Measurements from ENCODE around the gene ZNF132. TPM values are rescaled to one million over a fixed set of nuclear protein-coding genes. Genes with fewer than 3 reads are reported as not detected.
"Not testable (repeated sequence)": the region's sequence is repeated elsewhere in the genome, so short reads cannot be mapped to it uniquely, and the experiment has no call there.

ZNF132 gene
- total RNA-seq, 4 donors from 2014 or later: 4.4 to 19.8 (median 7.6) TPM

GRCh38 chr19:58473775-58474174, 33.8 kb upstream of the ZNF132 start:
- no peak for DNase-seq
- H3K4me1 ChIP-seq: peaks cover 0 to 5% of the 10 kb centered on the region in 2 donors
- H3K27me3 ChIP-seq: no peaks in the 10 kb centered on the region
- intact Hi-C loops (cut with DNase I; ENCODE audit: low total_unique reads): no loop called here
- TF ChIP-seq POLR2A (IDR thresholded peaks at IDR 0.05): no peak
- TF ChIP-seq CTCF (IDR thresholded peaks at IDR 0.05): no peak
- no peaks in the 10 kb centered on the region for H3K36me3 ChIP-seq
- H3K9me3 ChIP-seq: no peaks in the 10 kb centered on the region
- H3K4me3 ChIP-seq: no peak overlapping the region
- H3K27ac ChIP-seq: no peak overlapping the region

GRCh38 chr19:58471736-58472135, 31.8 kb upstream of the ZNF132 start:
- H3K4me3 ChIP-seq: no peak overlapping the region
- H3K4me1 ChIP-seq: peaks cover 0 to 8% of the 10 kb centered on the region in 2 donors
- H3K36me3 ChIP-seq: no peaks in the 10 kb centered on the region
- no peak for DNase-seq
- no peaks in the 10 kb centered on the region for H3K27me3 ChIP-seq
- TF ChIP-seq CTCF (IDR thresholded peaks at IDR 0.05) (no peak), POLR2A (IDR thresholded peaks at IDR 0.05) (no peak)
- no peak overlapping the region for H3K27ac ChIP-seq
- H3K9me3 ChIP-seq: no peaks in the 10 kb centered on the region
- intact Hi-C loops (cut with DNase I; ENCODE audit: low total_unique reads): no loop called here

- H3K4me3 ChIP-seq; H3K36me3 ChIP-seq; DNase-seq; H3K27ac ChIP-seq; H3K9me3 ChIP-seq; H3K4me1 ChIP-seq; H3K27me3 ChIP-seq; intact Hi-C loops (cut with DNase I; ENCODE audit: low total_unique reads): not testable (repeated sequence)
Measured at GRCh38 chr19:58470837-58471543, 31.0 kb upstream of the ZNF132 start.

- H3K4me1 ChIP-seq: peaks cover 0 to 6% of the 10 kb centered on the region in 2 donors
- no peak overlapping the region for H3K4me3 ChIP-seq
- no peaks in the 10 kb centered on the region for H3K27me3 ChIP-seq
- no peaks in the 10 kb centered on the region for H3K36me3 ChIP-seq
- TF ChIP-seq POLR2A (IDR thresholded peaks at IDR 0.05): no peak
- no peak for TF ChIP-seq CTCF (IDR thresholded peaks at IDR 0.05)
- no peaks in the 10 kb centered on the region for H3K9me3 ChIP-seq
- no peak overlapping the region for H3K27ac ChIP-seq
- DNase-seq: no peak
- intact Hi-C loops (cut with DNase I; ENCODE audit: low total_unique reads): no loop called here
Measured at GRCh38 chr19:58469241-58470013, 29.5 kb upstream of the ZNF132 start.

- Histone ChIP-seq H3K4me3 (no peak overlapping the region), H3K9me3 (no peaks in the 10 kb centered on the region)
- intact Hi-C loops (cut with DNase I; ENCODE audit: low total_unique reads): no loop called here
Measured at GRCh38 chr19:58468216-58468839, 28.4 kb upstream of the ZNF132 start.

More at GRCh38 chr19:58468216-58468839, 28.4 kb upstream of the ZNF132 start:
- TF ChIP-seq CTCF (IDR thresholded peaks at IDR 0.05): no peak
- no peak for TF ChIP-seq POLR2A (IDR thresholded peaks at IDR 0.05)
- peaks cover 0 to 6% of the 10 kb centered on the region in 2 donors for H3K4me1 ChIP-seq
- no peaks in the 10 kb centered on the region for H3K27me3 ChIP-seq
- H3K36me3 ChIP-seq: no peaks in the 10 kb centered on the region
- H3K27ac ChIP-seq: no peak overlapping the region
- no peak for DNase-seq

Measured in uterus (tissue), 4 donors.